Gastrocnemius medialis (tissue), 4 donors: ENCODE data around the gene PLA2G5.

Source experiments
- CTCF ChIP-seq, 5 experiments: fragments of 450-650 bp in 3 of 5; fragments of 200-600 bp in 2 of 5; sonication (generic) in 2 of 5; IDR thresholded peaks in 4 of 5; conservative IDR thresholded peaks in 1 of 5; 1 replicate in 4 of 5; 2 replicates in 1 of 5; pipeline ENCODE4 v1.5.1; 2016 to 2019; ENCODE audit warnings: antibody characterized with exemption in 5 of 5, mild to moderate bottlenecking in 3 of 5, moderate library complexity in 3 of 5
- POLR2A ChIP-seq, 2 donors: fragments of 450-650 bp; IDR thresholded peaks; one replicate each; pipeline ENCODE4 v1.6.1; 2017; ENCODE audit warnings: antibody characterized with exemption in 2 of 2, mild to moderate bottlenecking in 2 of 2, moderate library complexity in 2 of 2

- TF ChIP-seq CTCF (IDR thresholded peaks at IDR 0.05 in 4 of 5, conservative IDR thresholded peaks at IDR 0.05 in 1 of 5): no peak
- no peak for TF ChIP-seq POLR2A (IDR thresholded peaks at IDR 0.05)
These were observed 34.9 kb upstream of the PLA2G5 start for GRCh38 chr1:20035114-20035513.
